Measurements from ENCODE around the gene KIAA0040.

Gene KIAA0040

GRCh38 chr1:175134500-175134899 is 58.1 kb downstream of the KIAA0040 start:
- TF ChIP-seq ZFP30 (CRISPR knock-in tag; IDR thresholded peaks at IDR 0.05), result no peak
- no peak for TF ChIP-seq ZNF8 (CRISPR knock-in tag; IDR thresholded peaks at IDR 0.05)
- TF ChIP-seq TCF4 (CRISPR knock-in tag; IDR thresholded peaks at IDR 0.05; ENCODE audit: borderline replicate concordance), result no peak
- no peak for TF ChIP-seq PATZ1 (CRISPR knock-in tag; IDR thresholded peaks at IDR 0.05; ENCODE audit: borderline replicate concordance)
- no peak for TF ChIP-seq TSHZ2 (CRISPR knock-in tag; IDR thresholded peaks at IDR 0.05)
- ATAC-seq, result no peak

GRCh38 chr1:175133673-175134435 is 58.7 kb downstream of the KIAA0040 start:
- no peak for ATAC-seq
- TF ChIP-seq RARB (CRISPR knock-in tag; IDR thresholded peaks at IDR 0.05) (no peak), TCF4 (CRISPR knock-in tag; IDR thresholded peaks at IDR 0.05; ENCODE audit: borderline replicate concordance) (no peak), ZFP3 (CRISPR knock-in tag; IDR thresholded peaks at IDR 0.05) (no peak), ARNTL (CRISPR knock-in tag; IDR thresholded peaks at IDR 0.05; ENCODE audit: borderline replicate concordance, low read depth) (no peak), TOX (CRISPR knock-in tag; IDR thresholded peaks at IDR 0.05; ENCODE audit: borderline replicate concordance) (no peak), SNAI2 (CRISPR knock-in tag; IDR thresholded peaks at IDR 0.05) (no peak), OSR1 (CRISPR knock-in tag; IDR thresholded peaks at IDR 0.05) (no peak), TSHZ2 (CRISPR knock-in tag; IDR thresholded peaks at IDR 0.05) (no peak), CSRNP3 (CRISPR knock-in tag; IDR thresholded peaks at IDR 0.05) (no peak), BACH2 (CRISPR knock-in tag; IDR thresholded peaks at IDR 0.05; ENCODE audit: borderline replicate concordance) (no peak), CREB5 (CRISPR knock-in tag; IDR thresholded peaks at IDR 0.05; ENCODE audit: low read depth) (no peak), ZNF8 (CRISPR knock-in tag; IDR thresholded peaks at IDR 0.05) (no peak), ZNF565 (CRISPR knock-in tag; conservative IDR thresholded peaks at IDR 0.05; ENCODE audit: low read depth) (no peak), ZNF70 (CRISPR knock-in tag; IDR thresholded peaks at IDR 0.05) (no peak), PPARA (CRISPR knock-in tag; IDR thresholded peaks at IDR 0.05; ENCODE audit: borderline replicate concordance) (no peak), ESRRG (CRISPR knock-in tag; IDR thresholded peaks at IDR 0.05) (no peak), POU6F1 (CRISPR knock-in tag; IDR thresholded peaks at IDR 0.05; ENCODE audit: borderline replicate concordance, low read depth) (no peak), GLIS3 (CRISPR knock-in tag; IDR thresholded peaks at IDR 0.05) (no peak)
